SK-N-SH treated with all-trans-retinoic acid at 6 μM for 48 hours (cell line): Measurements from ENCODE around the gene PLXNC1.

Experiments
- ARNTL ChIP-seq: fragments of 450-650 bp; formaldehyde crosslinking; IDR thresholded peaks from 2 replicates; pipeline ENCODE4 v1.5.0; 2020; ENCODE audit warnings: low read depth, mild to moderate bottlenecking, moderate library complexity, borderline replicate concordance
- BACH2 ChIP-seq: fragments of 250-450 bp; sonication (Bioruptor Pico); IDR thresholded peaks from 2 replicates; pipeline ENCODE4 v1.9.0; 2021; ENCODE audit warnings: mild to moderate bottlenecking, borderline replicate concordance
- CREB5 ChIP-seq: fragments of 250-450 bp; sonication (Bioruptor Pico); IDR thresholded peaks from 2 replicates; pipeline ENCODE4 v1.5.1; 2020; ENCODE audit warnings: low read depth, mild to moderate bottlenecking, moderate library complexity
- CSDC2 ChIP-seq: fragments of 250-450 bp; sonication (Bioruptor Pico); IDR thresholded peaks from 2 replicates; pipeline ENCODE4 v1.5.0; 2020; ENCODE audit warnings: mild to moderate bottlenecking, moderate library complexity
- CSRNP3 ChIP-seq: fragments of 250-450 bp; sonication (Bioruptor Pico); IDR thresholded peaks from 2 replicates; pipeline ENCODE4 v1.5.1; 2021; ENCODE audit warnings: mild to moderate bottlenecking, moderate library complexity
- ESRRG ChIP-seq: fragments of 250-450 bp; sonication (Bioruptor Pico); IDR thresholded peaks from 2 replicates; pipeline ENCODE4 v1.6.1; 2021; ENCODE audit warnings: mild to moderate bottlenecking
- GLIS3 ChIP-seq: fragments of 250-450 bp; sonication (Bioruptor Pico); IDR thresholded peaks from 2 replicates; pipeline ENCODE4 v1.5.0; 2020; ENCODE audit warnings: mild to moderate bottlenecking, moderate library complexity
- OSR1 ChIP-seq: fragments of 250-450 bp; sonication (Bioruptor Pico); IDR thresholded peaks from 2 replicates; pipeline ENCODE4 v1.8.0; 2022; ENCODE audit warnings: moderate library complexity, mild to moderate bottlenecking, inconsistent platforms
- PATZ1 ChIP-seq: fragments of 250-450 bp; sonication (Bioruptor Pico); IDR thresholded peaks from 2 replicates; pipeline ENCODE4 v1.8.0; 2020; ENCODE audit warnings: mild to moderate bottlenecking, moderate library complexity, borderline replicate concordance
- POU6F1 ChIP-seq: fragments of 250-450 bp; sonication (Bioruptor Pico); IDR thresholded peaks from 2 replicates; pipeline ENCODE4 v1.8.0; 2021; ENCODE audit warnings: low read depth, mild to moderate bottlenecking, moderate library complexity, borderline replicate concordance
- TSHZ2 ChIP-seq: fragments of 250-450 bp; sonication (Bioruptor Pico); IDR thresholded peaks from 2 replicates; pipeline ENCODE4 v1.5.0; 2020; ENCODE audit warnings: mild to moderate bottlenecking, moderate library complexity
- ZFP3 ChIP-seq: fragments of 250-450 bp; sonication (Bioruptor Pico); IDR thresholded peaks from 2 replicates; pipeline ENCODE4 v1.5.0; 2020; ENCODE audit warnings: mild to moderate bottlenecking, moderate library complexity
- ZFP30 ChIP-seq: fragments of 450-650 bp; formaldehyde crosslinking; IDR thresholded peaks from 2 replicates; pipeline ENCODE4 v1.5.0; 2022; ENCODE audit warnings: mild to moderate bottlenecking, moderate library complexity
- ZNF70 ChIP-seq: fragments of 450-650 bp; formaldehyde crosslinking; IDR thresholded peaks from 2 replicates; pipeline ENCODE4 v1.5.0; 2020; ENCODE audit warnings: mild to moderate bottlenecking, moderate library complexity

GRCh38 chr12:94202245-94203180 lies 54.1 kb downstream of the PLXNC1 start:
- TF ChIP-seq CSDC2 (CRISPR knock-in tag) (no peak), ARNTL (CRISPR knock-in tag) (no peak), CSRNP3 (CRISPR knock-in tag) (no peak), POU6F1 (no peak), PATZ1 (no peak), GLIS3 (no peak), OSR1 (no peak), TSHZ2 (CRISPR knock-in tag) (no peak), BACH2 (no peak), CREB5 (CRISPR knock-in tag) (no peak), ZFP30 (CRISPR knock-in tag) (no peak), ESRRG (CRISPR knock-in tag) (no peak), ZFP3 (CRISPR knock-in tag) (no peak), ZNF70 (CRISPR knock-in tag) (no peak)
